ENCODE results near the gene WDR35.

WDR35 gene

GRCh38 chr2:19872302-19872701, 117.6 kb downstream of the WDR35 start:
- TF ChIP-seq, protein P1, sequence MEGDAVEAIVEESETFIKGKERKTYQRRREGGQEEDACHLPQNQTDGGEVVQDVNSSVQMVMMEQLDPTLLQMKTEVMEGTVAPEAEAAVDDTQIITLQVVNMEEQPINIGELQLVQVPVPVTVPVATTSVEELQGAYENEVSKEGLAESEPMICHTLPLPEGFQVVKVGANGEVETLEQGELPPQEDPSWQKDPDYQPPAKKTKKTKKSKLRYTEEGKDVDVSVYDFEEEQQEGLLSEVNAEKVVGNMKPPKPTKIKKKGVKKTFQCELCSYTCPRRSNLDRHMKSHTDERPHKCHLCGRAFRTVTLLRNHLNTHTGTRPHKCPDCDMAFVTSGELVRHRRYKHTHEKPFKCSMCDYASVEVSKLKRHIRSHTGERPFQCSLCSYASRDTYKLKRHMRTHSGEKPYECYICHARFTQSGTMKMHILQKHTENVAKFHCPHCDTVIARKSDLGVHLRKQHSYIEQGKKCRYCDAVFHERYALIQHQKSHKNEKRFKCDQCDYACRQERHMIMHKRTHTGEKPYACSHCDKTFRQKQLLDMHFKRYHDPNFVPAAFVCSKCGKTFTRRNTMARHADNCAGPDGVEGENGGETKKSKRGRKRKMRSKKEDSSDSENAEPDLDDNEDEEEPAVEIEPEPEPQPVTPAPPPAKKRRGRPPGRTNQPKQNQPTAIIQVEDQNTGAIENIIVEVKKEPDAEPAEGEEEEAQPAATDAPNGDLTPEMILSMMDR (IDR thresholded peaks at IDR 0.05) = no peak
- Histone ChIP-seq H3K27ac (no peak overlapping the region), H2AFZ (no peak overlapping the region), H3K4me2 (ENCODE audit: low read length) (no peak overlapping the region), H3K27me3 (ENCODE audit: control insufficient read depth, insufficient read depth, low read length) (no peaks in the 10 kb centered on the region), H3K4me1 (no peaks in the 10 kb centered on the region), H3K36me3 (ENCODE audit: control insufficient read depth, insufficient read depth, low read length) (no peaks in the 10 kb centered on the region), H3K9ac (no peak overlapping the region), H3K79me2 (no peaks in the 10 kb centered on the region), H3K4me3 (ENCODE audit: low read depth, low read length) (no peak overlapping the region), H3K9me3 (ENCODE audit: control insufficient read depth, low read length) (no peaks in the 10 kb centered on the region)

- Histone ChIP-seq H3K4me1 (no peaks in the 10 kb centered on the region), H3K4me3 (ENCODE audit: low read depth, low read length) (no peak overlapping the region), H3K9ac (no peak overlapping the region), H3K27me3 (ENCODE audit: control insufficient read depth, insufficient read depth, low read length) (no peaks in the 10 kb centered on the region), H2AFZ (no peak overlapping the region), H3K27ac (no peak overlapping the region), H3K4me2 (ENCODE audit: low read length) (no peak overlapping the region), H3K79me2 (no peaks in the 10 kb centered on the region), H3K36me3 (ENCODE audit: control insufficient read depth, insufficient read depth, low read length) (no peaks in the 10 kb centered on the region), H3K9me3 (ENCODE audit: control insufficient read depth, low read length) (no peaks in the 10 kb centered on the region)
- TF ChIP-seq, protein P1 (IDR thresholded peaks at IDR 0.05) = no peak
Measured at GRCh38 chr2:19871836-19872235, 118.1 kb downstream of the WDR35 start.

DNA sequence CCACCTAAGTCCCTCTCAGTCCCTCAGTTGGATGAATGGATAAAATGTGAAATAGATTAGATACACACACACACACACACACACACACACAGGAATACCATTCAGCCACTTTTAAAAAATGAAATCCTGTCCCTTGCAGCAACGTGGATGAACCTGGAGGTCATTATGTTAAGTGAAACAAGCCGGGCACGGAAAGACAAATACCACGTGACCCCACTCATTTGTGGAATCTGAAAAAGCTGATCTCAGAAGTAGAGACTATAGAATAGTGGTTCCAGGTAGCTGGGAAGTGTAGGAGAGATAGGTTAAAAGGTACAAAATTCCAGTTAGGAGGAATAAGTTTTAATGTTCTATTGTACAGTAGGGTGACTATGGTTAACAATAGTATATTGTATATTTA, 119.1 kb downstream of the WDR35 start:
- no peak overlapping the region for H3K27ac ChIP-seq
- H3K9ac ChIP-seq = no peak overlapping the region
- no peaks in the 10 kb centered on the region for H3K4me1 ChIP-seq
- no peaks in the 10 kb centered on the region for H3K79me2 ChIP-seq
- H3K27me3 ChIP-seq (ENCODE audit: control insufficient read depth, insufficient read depth, low read length) = no peaks in the 10 kb centered on the region
- H2AFZ ChIP-seq = no peak overlapping the region
- no peak overlapping the region for H3K4me2 ChIP-seq (ENCODE audit: low read length)
- TF ChIP-seq, protein P1 (IDR thresholded peaks at IDR 0.05) = no peak
- H3K9me3 ChIP-seq (ENCODE audit: control insufficient read depth, low read length) = no peaks in the 10 kb centered on the region
- H3K36me3 ChIP-seq (ENCODE audit: control insufficient read depth, insufficient read depth, low read length) = no peaks in the 10 kb centered on the region
- no peak overlapping the region for H3K4me3 ChIP-seq (ENCODE audit: low read depth, low read length)

GRCh38 chr2:19868701-19869580, 121.0 kb downstream of the WDR35 start:
- H3K4me2 ChIP-seq (ENCODE audit: low read length) = peak overlapping the region; percentile 64
- no peak overlapping the region for H3K27ac ChIP-seq
- H3K4me1 ChIP-seq = no peaks in the 10 kb centered on the region
- no peaks in the 10 kb centered on the region for H3K27me3 ChIP-seq (ENCODE audit: control insufficient read depth, insufficient read depth, low read length)
- no peaks in the 10 kb centered on the region for H3K9me3 ChIP-seq (ENCODE audit: control insufficient read depth, low read length)
- H2AFZ ChIP-seq = peak overlapping the region; percentile 98
- no peak overlapping the region for H3K9ac ChIP-seq
- no peaks in the 10 kb centered on the region for H3K79me2 ChIP-seq
- H3K4me3 ChIP-seq (ENCODE audit: low read depth, low read length) = peak overlapping the region; percentile 48
- H3K36me3 ChIP-seq (ENCODE audit: control insufficient read depth, insufficient read depth, low read length) = no peaks in the 10 kb centered on the region
- TF ChIP-seq, protein P1 (IDR thresholded peaks at IDR 0.05) = no peak

- Histone ChIP-seq H2AFZ (peak overlapping the region; percentile 98), H3K9me3 (ENCODE audit: control insufficient read depth, low read length) (no peaks in the 10 kb centered on the region), H3K4me1 (peaks cover 4% of the 10 kb centered on the region), H3K27ac (no peak overlapping the region), H3K27me3 (ENCODE audit: control insufficient read depth, insufficient read depth, low read length) (no peaks in the 10 kb centered on the region), H3K4me3 (ENCODE audit: low read depth, low read length) (no peak overlapping the region), H3K9ac (no peak overlapping the region), H3K79me2 (no peaks in the 10 kb centered on the region), H3K4me2 (ENCODE audit: low read length) (peak overlapping the region; percentile 64), H3K36me3 (ENCODE audit: control insufficient read depth, insufficient read depth, low read length) (no peaks in the 10 kb centered on the region)
- TF ChIP-seq, protein P1 (IDR thresholded peaks at IDR 0.05) = no peak
Measured at GRCh38 chr2:19868224-19868623, 121.7 kb downstream of the WDR35 start.

All from parathyroid adenoma (tissue), 2 donors.